ENCODE results near the gene MRC2. TPM values are rescaled to one million over a fixed set of nuclear protein-coding genes. Genes with fewer than 3 reads are reported as not detected.
"Not testable (repeated sequence)": the region's sequence is repeated elsewhere in the genome, so short reads cannot be mapped to it uniquely, and the experiment has no call there.

Gene MRC2
- total RNA-seq, 1 donor from 2014 or later: 91.2 TPM

DNA sequence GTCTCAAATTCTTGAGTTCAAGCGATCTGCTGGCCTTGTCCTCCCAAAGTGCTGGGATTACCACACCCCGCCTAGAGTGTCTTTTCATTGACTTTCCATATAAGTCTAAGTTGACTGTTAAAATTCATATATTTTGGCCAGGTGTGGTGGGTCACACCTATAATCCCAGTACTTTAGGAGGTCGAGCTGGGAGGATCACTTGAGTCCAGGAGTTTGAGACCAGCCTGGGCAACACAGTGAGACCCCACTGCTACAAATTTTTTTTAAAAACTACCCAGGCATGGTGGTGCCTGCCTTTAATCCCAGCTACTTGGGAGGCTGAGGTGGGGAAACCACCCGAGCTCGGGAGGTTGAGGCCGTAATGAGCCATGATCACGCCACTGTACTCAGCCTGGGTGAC is 21.9 kb upstream of the MRC2 start:
- H3K4me1 ChIP-seq: no peaks in the 10 kb centered on the region
- TF ChIP-seq, protein P1, sequence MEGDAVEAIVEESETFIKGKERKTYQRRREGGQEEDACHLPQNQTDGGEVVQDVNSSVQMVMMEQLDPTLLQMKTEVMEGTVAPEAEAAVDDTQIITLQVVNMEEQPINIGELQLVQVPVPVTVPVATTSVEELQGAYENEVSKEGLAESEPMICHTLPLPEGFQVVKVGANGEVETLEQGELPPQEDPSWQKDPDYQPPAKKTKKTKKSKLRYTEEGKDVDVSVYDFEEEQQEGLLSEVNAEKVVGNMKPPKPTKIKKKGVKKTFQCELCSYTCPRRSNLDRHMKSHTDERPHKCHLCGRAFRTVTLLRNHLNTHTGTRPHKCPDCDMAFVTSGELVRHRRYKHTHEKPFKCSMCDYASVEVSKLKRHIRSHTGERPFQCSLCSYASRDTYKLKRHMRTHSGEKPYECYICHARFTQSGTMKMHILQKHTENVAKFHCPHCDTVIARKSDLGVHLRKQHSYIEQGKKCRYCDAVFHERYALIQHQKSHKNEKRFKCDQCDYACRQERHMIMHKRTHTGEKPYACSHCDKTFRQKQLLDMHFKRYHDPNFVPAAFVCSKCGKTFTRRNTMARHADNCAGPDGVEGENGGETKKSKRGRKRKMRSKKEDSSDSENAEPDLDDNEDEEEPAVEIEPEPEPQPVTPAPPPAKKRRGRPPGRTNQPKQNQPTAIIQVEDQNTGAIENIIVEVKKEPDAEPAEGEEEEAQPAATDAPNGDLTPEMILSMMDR (IDR thresholded peaks at IDR 0.05): no peak
- intact Hi-C loops (cut with DNase I): no loop called here
- no peak for ATAC-seq
- H3K36me3 ChIP-seq: peaks cover 96% of the 10 kb centered on the region
- DNase-seq: no peak
- no peaks in the 10 kb centered on the region for H3K9me3 ChIP-seq
- H3K27ac ChIP-seq: no peak overlapping the region
- H3K4me3 ChIP-seq: no peak overlapping the region
- H3K27me3 ChIP-seq (ENCODE audit: low read depth): no peaks in the 10 kb centered on the region

DNA sequence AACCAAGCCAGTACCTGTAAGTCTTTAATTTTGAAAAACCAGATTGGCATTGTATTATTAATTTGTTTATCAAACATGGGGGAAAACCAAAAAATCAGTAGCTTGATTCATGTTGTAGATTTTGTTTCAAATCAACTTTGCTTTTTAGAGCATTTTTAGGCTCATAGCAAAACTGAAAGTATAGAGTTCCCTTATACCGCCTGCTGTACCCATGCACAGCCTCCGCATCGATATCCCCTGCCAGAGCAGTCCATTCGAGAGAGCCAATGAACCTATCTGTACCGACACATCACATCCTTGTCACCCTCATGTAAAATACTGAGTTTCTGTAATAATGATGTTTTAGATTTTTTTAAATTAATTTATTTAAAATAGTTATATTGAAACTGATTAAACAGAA is 16.2 kb upstream of the MRC2 start:
- H3K27ac ChIP-seq: no peak overlapping the region
- no peak for DNase-seq
- H3K4me3 ChIP-seq: no peak overlapping the region
- TF ChIP-seq, protein P1 (IDR thresholded peaks at IDR 0.05): no peak
- no peaks in the 10 kb centered on the region for H3K4me1 ChIP-seq
- ATAC-seq: peak in 1 of 2 donors; percentile 49
- no peaks in the 10 kb centered on the region for H3K27me3 ChIP-seq (ENCODE audit: low read depth)
- intact Hi-C loops (cut with DNase I): no loop called here
- H3K36me3 ChIP-seq: peaks cover 93% of the 10 kb centered on the region
- H3K9me3 ChIP-seq: no peaks in the 10 kb centered on the region

DNA sequence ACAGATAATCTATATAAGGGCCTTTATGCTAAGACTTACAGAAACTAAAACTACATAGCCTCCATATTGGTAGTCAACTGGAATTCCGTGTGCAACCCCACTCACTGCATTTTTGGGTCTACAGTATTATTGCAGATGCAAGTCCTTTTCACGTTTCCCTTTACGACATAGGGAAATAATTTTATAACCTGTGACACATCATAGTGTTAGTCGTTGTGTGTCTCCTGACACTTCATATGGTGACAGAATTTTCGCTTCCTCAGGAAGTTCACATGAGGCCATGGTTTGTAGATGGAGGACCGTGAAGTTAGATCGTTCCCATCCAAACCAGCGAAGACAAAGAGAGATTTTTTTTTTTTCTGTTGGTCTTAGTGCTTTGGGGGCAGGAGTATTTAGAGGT is 15.7 kb upstream of the MRC2 start:
- DNase-seq: no peak
- Histone ChIP-seq H3K4me3 (no peak overlapping the region), H3K4me1 (no peaks in the 10 kb centered on the region), H3K27me3 (ENCODE audit: low read depth) (no peaks in the 10 kb centered on the region), H3K36me3 (peaks cover 89% of the 10 kb centered on the region), H3K27ac (peak overlapping the region; percentile 5), H3K9me3 (no peaks in the 10 kb centered on the region)
- ATAC-seq: peak; percentile 41 to 61
- intact Hi-C loops (cut with DNase I): no loop called here
- TF ChIP-seq, protein P1 (IDR thresholded peaks at IDR 0.05): no peak

DNA sequence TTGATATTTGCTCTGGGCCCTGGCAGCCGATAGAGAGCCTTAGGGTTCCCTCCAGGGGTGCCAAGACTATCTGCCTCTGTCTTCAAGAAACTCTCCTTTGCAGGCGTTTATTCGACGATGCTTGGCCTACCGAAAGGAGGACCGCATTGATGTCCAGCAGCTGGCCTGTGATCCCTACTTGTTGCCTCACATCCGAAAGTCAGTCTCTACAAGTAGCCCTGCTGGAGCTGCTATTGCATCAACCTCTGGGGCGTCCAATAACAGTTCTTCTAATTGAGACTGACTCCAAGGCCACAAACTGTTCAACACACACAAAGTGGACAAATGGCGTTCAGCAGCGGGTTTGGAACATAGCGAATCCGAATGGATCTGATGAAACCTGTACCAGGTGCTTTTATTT is 15.2 kb upstream of the MRC2 start:
- H3K4me3 ChIP-seq; intact Hi-C loops (cut with DNase I); H3K27me3 ChIP-seq (ENCODE audit: low read depth); H3K9me3 ChIP-seq; H3K4me1 ChIP-seq; DNase-seq: not testable (repeated sequence)
- Histone ChIP-seq H3K27ac (peak overlapping the region; percentile 5), H3K36me3 (peaks cover 83% of the 10 kb centered on the region)
- peak in 1 of 2 donors; percentile 15 for ATAC-seq

DNA sequence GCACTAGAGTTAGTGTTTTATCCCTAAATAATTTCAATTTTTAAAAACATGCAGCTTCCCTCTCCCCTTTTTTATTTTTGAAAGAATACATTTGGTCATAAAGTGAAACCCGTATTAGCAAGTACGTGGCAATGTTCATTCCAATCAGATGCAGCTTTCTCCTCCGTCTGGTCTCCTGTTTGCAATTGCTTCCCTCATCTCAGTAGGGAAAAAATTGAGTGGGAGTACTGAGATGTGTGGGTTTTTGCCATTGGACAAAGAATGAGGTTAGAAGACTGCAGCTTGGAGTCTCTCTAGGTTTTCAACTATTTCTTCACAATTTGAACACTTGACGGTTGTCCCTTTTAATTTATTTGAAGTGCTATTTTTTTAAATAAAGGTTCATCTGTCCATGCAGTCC is 14.4 kb upstream of the MRC2 start:
- DNase-seq; ATAC-seq; H3K4me3 ChIP-seq; H3K9me3 ChIP-seq; H3K27ac ChIP-seq; H3K4me1 ChIP-seq; intact Hi-C loops (cut with DNase I); H3K27me3 ChIP-seq (ENCODE audit: low read depth): not testable (repeated sequence)
- H3K36me3 ChIP-seq: peaks cover 75% of the 10 kb centered on the region

DNA sequence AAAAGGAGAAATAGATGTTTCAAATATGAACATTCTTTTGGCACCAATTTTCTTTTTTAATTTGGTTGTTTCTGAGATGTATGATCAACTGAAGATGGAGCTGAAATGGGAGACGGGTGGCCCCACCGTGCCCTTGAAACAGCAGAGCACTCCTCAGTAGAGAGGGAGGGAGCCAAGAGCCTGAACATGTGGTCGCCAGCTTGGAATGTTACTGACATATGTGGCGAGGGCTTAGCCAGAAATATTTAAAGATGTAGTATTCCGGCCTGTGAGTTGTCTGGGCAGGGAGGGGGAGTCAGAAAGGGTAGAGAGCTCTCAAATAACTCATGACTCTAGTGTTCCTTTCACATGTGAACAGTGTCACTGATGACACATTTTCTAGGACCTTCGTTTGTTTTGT is 13.3 kb upstream of the MRC2 start:
- TF ChIP-seq, protein P1 (IDR thresholded peaks at IDR 0.05): no peak
- intact Hi-C loops (cut with DNase I): no loop called here
- Histone ChIP-seq H3K9me3 (no peaks in the 10 kb centered on the region), H3K27ac (no peak overlapping the region), H3K27me3 (ENCODE audit: low read depth) (no peaks in the 10 kb centered on the region), H3K4me1 (no peaks in the 10 kb centered on the region), H3K4me3 (no peak overlapping the region), H3K36me3 (peaks cover 65% of the 10 kb centered on the region)
- no peak for DNase-seq
- ATAC-seq: no peak

DNA sequence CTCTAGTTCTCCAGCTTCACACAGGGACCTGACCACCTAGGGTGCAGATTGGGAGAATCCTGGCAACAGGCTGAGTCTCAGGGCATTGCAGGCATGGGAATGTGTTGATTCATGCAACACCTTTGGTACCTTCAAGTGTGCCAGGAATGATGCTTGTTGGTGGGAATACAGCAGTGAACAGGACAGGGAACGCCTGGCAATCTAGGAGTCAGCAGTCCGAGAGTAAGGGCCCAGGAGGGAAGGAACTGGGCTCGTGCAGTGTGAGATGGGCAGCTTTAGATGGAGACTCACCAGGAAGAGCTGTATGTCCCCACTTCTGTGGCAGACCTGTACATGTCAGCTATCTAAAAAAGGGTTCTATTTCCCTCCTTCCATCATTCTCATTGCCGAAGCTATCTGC is 12.0 kb upstream of the MRC2 start:
- H3K36me3 ChIP-seq: peaks cover 51% of the 10 kb centered on the region
- no peak for ATAC-seq

More for the DNA sequence above, 12.0 kb upstream of the MRC2 start:
- Histone ChIP-seq H3K27me3 (ENCODE audit: low read depth) (no peaks in the 10 kb centered on the region), H3K9me3 (no peaks in the 10 kb centered on the region), H3K4me3 (no peak overlapping the region), H3K4me1 (no peaks in the 10 kb centered on the region), H3K27ac (no peak overlapping the region)
- intact Hi-C loops (cut with DNase I): no loop called here
- no peak for DNase-seq
- TF ChIP-seq, protein P1 (IDR thresholded peaks at IDR 0.05): no peak
